Muscle layer of colon (tissue), 2 donors: ENCODE data around the gene TRNT1.

Source experiments
- H3K27ac ChIP-seq: one replicate; pipeline ENCODE4 v1.7.0; 2013; ENCODE audit warnings: low read depth, mild to moderate bottlenecking, low read length, moderate library complexity
- H3K27me3 ChIP-seq, 2 donors: one replicate each; pipeline ENCODE4 v1.7.0; 2013; ENCODE audit warnings: low read length in 2 of 2, mild to moderate bottlenecking in 2 of 2; ENCODE audit not compliant: insufficient read depth in 2 of 2, control insufficient read depth in 1 of 2
- H3K36me3 ChIP-seq: one replicate; pipeline ENCODE4 v1.7.0; 2013; ENCODE audit warnings: mild to moderate bottlenecking, low read length; ENCODE audit not compliant: insufficient read depth
- H3K4me1 ChIP-seq: one replicate; pipeline ENCODE4 v1.7.0; 2013; ENCODE audit warnings: mild to moderate bottlenecking, low read length; ENCODE audit not compliant: insufficient read depth
- H3K4me3 ChIP-seq, 2 donors: one replicate each; pipeline ENCODE4 v1.7.0; 2013; ENCODE audit warnings: low read length in 2 of 2, low read depth in 1 of 2, mild to moderate bottlenecking in 1 of 2, moderate library complexity in 1 of 2
- H3K9ac ChIP-seq: one replicate; pipeline ENCODE4 v1.7.0; 2013; ENCODE audit warnings: low read length
- H3K9me3 ChIP-seq: one replicate; pipeline ENCODE4 v1.7.0; 2013; ENCODE audit warnings: mild to moderate bottlenecking, low read length
- donor health status: abdominal sarcoma.
- donor health status: Adenocarcinoma of cecum.

Gene TRNT1

GRCh38 chr3:3184876-3185275 lies 58.1 kb downstream of the TRNT1 start:
- no peak overlapping the region for H3K9ac ChIP-seq
- H3K4me1 ChIP-seq = no peaks in the 10 kb centered on the region
- H3K36me3 ChIP-seq = no peaks in the 10 kb centered on the region
- no peaks in the 10 kb centered on the region for H3K9me3 ChIP-seq
- H3K27me3 ChIP-seq = no peaks in the 10 kb centered on the region
- H3K4me3 ChIP-seq = no peak overlapping the region
- H3K27ac ChIP-seq = no peak overlapping the region

GRCh38 chr3:3189102-3189727 lies 62.5 kb downstream of the TRNT1 start:
- no peaks in the 10 kb centered on the region for H3K27me3 ChIP-seq
- no peaks in the 10 kb centered on the region for H3K9me3 ChIP-seq
- H3K36me3 ChIP-seq = no peaks in the 10 kb centered on the region
- H3K9ac ChIP-seq = no peak overlapping the region
- H3K27ac ChIP-seq = no peak overlapping the region
- H3K4me3 ChIP-seq = no peak overlapping the region
- H3K4me1 ChIP-seq = no peaks in the 10 kb centered on the region

- no peaks in the 10 kb centered on the region for H3K9me3 ChIP-seq
- H3K4me1 ChIP-seq = no peaks in the 10 kb centered on the region
- no peak overlapping the region for H3K9ac ChIP-seq
- H3K36me3 ChIP-seq = no peaks in the 10 kb centered on the region
- no peak overlapping the region for H3K4me3 ChIP-seq
- H3K27ac ChIP-seq = no peak overlapping the region
- no peaks in the 10 kb centered on the region for H3K27me3 ChIP-seq
These were observed 63.2 kb downstream of the TRNT1 start for GRCh38 chr3:3189961-3190360.

- Histone ChIP-seq H3K9ac (no peak overlapping the region), H3K4me3 (no peak overlapping the region), H3K36me3 (no peaks in the 10 kb centered on the region), H3K4me1 (no peaks in the 10 kb centered on the region), H3K9me3 (no peaks in the 10 kb centered on the region), H3K27me3 (no peaks in the 10 kb centered on the region), H3K27ac (no peak overlapping the region)
These were observed 65.0 kb downstream of the TRNT1 start for GRCh38 chr3:3191675-3192285.

- no peak overlapping the region for H3K27ac ChIP-seq
- H3K9ac ChIP-seq = no peak overlapping the region
- no peaks in the 10 kb centered on the region for H3K36me3 ChIP-seq
- H3K4me1 ChIP-seq = no peaks in the 10 kb centered on the region
- no peaks in the 10 kb centered on the region for H3K27me3 ChIP-seq
- no peaks in the 10 kb centered on the region for H3K9me3 ChIP-seq
- H3K4me3 ChIP-seq = no peak overlapping the region
These were observed 65.5 kb downstream of the TRNT1 start for GRCh38 chr3:3192286-3192675.

GRCh38 chr3:3194861-3195260 lies 68.1 kb downstream of the TRNT1 start:
- no peaks in the 10 kb centered on the region for H3K36me3 ChIP-seq
- no peaks in the 10 kb centered on the region for H3K27me3 ChIP-seq
- no peak overlapping the region for H3K9ac ChIP-seq
- no peak overlapping the region for H3K4me3 ChIP-seq
- H3K27ac ChIP-seq = no peak overlapping the region
- H3K4me1 ChIP-seq = no peaks in the 10 kb centered on the region
- no peaks in the 10 kb centered on the region for H3K9me3 ChIP-seq

GRCh38 chr3:3196148-3196861 lies 69.6 kb downstream of the TRNT1 start:
- H3K4me1 ChIP-seq = no peaks in the 10 kb centered on the region
- H3K9ac ChIP-seq = no peak overlapping the region

More at GRCh38 chr3:3196148-3196861, 69.6 kb downstream of the TRNT1 start:
- Histone ChIP-seq H3K4me3 (no peak overlapping the region), H3K27me3 (no peaks in the 10 kb centered on the region), H3K9me3 (no peaks in the 10 kb centered on the region), H3K36me3 (no peaks in the 10 kb centered on the region), H3K27ac (no peak overlapping the region)
